Suprapubic skin (tissue), 4 donors: Measurements from ENCODE around the gene SARM1. TPM values are rescaled to one million over a fixed set of nuclear protein-coding genes. Genes with fewer than 3 reads are reported as not detected.

Source experiments
- total RNA-seq, 4 donors: library from RNA; depleted of rRNA; stranded (reverse); fragments of >200 nt; gene quantifications; one replicate each; pipeline ENCODE4 v1.1.0, GENCODE V29; 2016

The SARM1 gene
- total RNA-seq, 4 donors from 2014 or later, result 4.0 to 17.7 (median 11.6) TPM

Other genes starting within 250 kb of the SARM1 start
- gene TMEM97, start 52.5 kb upstream of the SARM1 start, total RNA-seq, result 10 to 100 TPM; 15.4 to 28.2 (median 20.9) TPM
- 10 to 100 TPM; 31.5 to 52.1 (median 32.9) TPM for gene IFT20, start 36.2 kb upstream of the SARM1 start, total RNA-seq
- gene TNFAIP1, start 35.9 kb upstream of the SARM1 start, total RNA-seq, result 10 to 100 TPM; 51.5 to 81.3 (median 66.4) TPM
- gene POLDIP2, start 14.2 kb upstream of the SARM1 start, total RNA-seq, result 100 to 1,000 TPM in 1 of 4 donors, 10 to 100 TPM in 3; 52.9 to 103 (median 86.0) TPM
- not detected for gene SEBOX, start 6.5 kb upstream of the SARM1 start, total RNA-seq
- 1 to 10 TPM in 1 of 4 donors, under 1 TPM in 2, not detected in 1; 0.42 to 4.2 (median 0.42) TPM for gene VTN, start 1.4 kb upstream of the SARM1 start, total RNA-seq
- gene SLC46A1, start 34.5 kb downstream of the SARM1 start, total RNA-seq, result 1 to 10 TPM; 2.1 to 8.5 (median 3.5) TPM
- 10 to 100 TPM in 3 of 4 donors, 1 to 10 TPM in 1; 9.7 to 22.0 (median 14.8) TPM for gene SLC13A2, start 102.0 kb downstream of the SARM1 start, total RNA-seq
- gene FOXN1, start 134.7 kb downstream of the SARM1 start, total RNA-seq, result 10 to 100 TPM; 37.4 to 48.3 (median 38.3) TPM
- 10 to 100 TPM; 29.0 to 36.2 (median 32.6) TPM for gene UNC119, start 180.9 kb downstream of the SARM1 start, total RNA-seq
- 10 to 100 TPM; 38.1 to 76.4 (median 59.2) TPM for gene PIGS, start 199.8 kb downstream of the SARM1 start, total RNA-seq
- 100 to 1,000 TPM in 1 of 4 donors, 10 to 100 TPM in 3; 33.0 to 103 (median 62.6) TPM for gene ALDOC, start 205.2 kb downstream of the SARM1 start, total RNA-seq
- gene SPAG5, start 227.3 kb downstream of the SARM1 start, total RNA-seq, result 10 to 100 TPM in 1 of 4 donors, 1 to 10 TPM in 3; 5.7 to 13.5 (median 7.0) TPM
- gene RSKR, start 242.5 kb downstream of the SARM1 start, total RNA-seq, result 10 to 100 TPM in 3 of 4 donors, 1 to 10 TPM in 1; 3.5 to 43.7 (median 15.2) TPM